Measurements from ENCODE around the gene SLC66A3. TPM values are rescaled to one million over a fixed set of nuclear protein-coding genes. Genes with fewer than 3 reads are reported as not detected.

SLC66A3 gene
- total RNA-seq, 2 donors from 2014 or later = 53.6 to 124 TPM

GRCh38 chr2:11124760-11125068 is 30.6 kb upstream of the SLC66A3 start:
- Histone ChIP-seq H3K4me1 (ENCODE audit: control insufficient read depth in 1 of 2, low read depth in 2 of 2) (peaks cover under 1 to 14% of the 10 kb centered on the region in 2 donors), H3K27me3 (replicated peaks; ENCODE audit: insufficient read depth) (no peaks in the 10 kb centered on the region), H3K4me3 (no peak overlapping the region), H3K9me3 (no peaks in the 10 kb centered on the region), H3K27ac (no peak overlapping the region), H3K36me3 (no peaks in the 10 kb centered on the region)
- DNase-seq (ENCODE audit: low spot score) (no peak), ATAC-seq (ENCODE audit: insufficient number of reproducible peaks, low FRiP score, low read depth) (no peak)
- no peak for TF ChIP-seq CTCF (IDR thresholded peaks at IDR 0.05)

- DNase-seq (ENCODE audit: low spot score) (no peak), ATAC-seq (ENCODE audit: insufficient number of reproducible peaks, low FRiP score, low read depth) (no peak)
- no peaks in the 10 kb centered on the region for H3K9me3 ChIP-seq
- H3K4me3 ChIP-seq = no peak overlapping the region
- no peaks in the 10 kb centered on the region for H3K36me3 ChIP-seq
- TF ChIP-seq CTCF (IDR thresholded peaks at IDR 0.05) = no peak
- no peaks in the 10 kb centered on the region for H3K27me3 ChIP-seq (replicated peaks; ENCODE audit: insufficient read depth)
- peak overlapping the region in 1 of 2 donors; percentile 2 for H3K27ac ChIP-seq
- H3K4me1 ChIP-seq (ENCODE audit: control insufficient read depth in 1 of 2, low read depth in 2 of 2) = peaks cover 6 to 24% of the 10 kb centered on the region in 2 donors
Observed at GRCh38 chr2:11127761-11128160, 27.5 kb upstream of the SLC66A3 start.

- peak overlapping the region in 1 of 2 donors; percentile 2 for H3K27ac ChIP-seq
- no peaks in the 10 kb centered on the region for H3K36me3 ChIP-seq
- no peaks in the 10 kb centered on the region for H3K9me3 ChIP-seq
- DNase-seq (ENCODE audit: low spot score) (no peak), ATAC-seq (ENCODE audit: insufficient number of reproducible peaks, low FRiP score, low read depth) (no peak)
- H3K4me3 ChIP-seq = no peak overlapping the region
- H3K4me1 ChIP-seq (ENCODE audit: control insufficient read depth in 1 of 2, low read depth in 2 of 2) = peaks cover 10 to 27% of the 10 kb centered on the region in 2 donors
- H3K27me3 ChIP-seq (replicated peaks; ENCODE audit: insufficient read depth) = no peaks in the 10 kb centered on the region
- no peak for TF ChIP-seq CTCF (IDR thresholded peaks at IDR 0.05)
Observed at GRCh38 chr2:11128243-11128951, 26.9 kb upstream of the SLC66A3 start.

- H3K4me1 ChIP-seq (ENCODE audit: control insufficient read depth in 1 of 2, low read depth in 2 of 2) = peaks cover 14 to 33% of the 10 kb centered on the region in 2 donors
- TF ChIP-seq CTCF (IDR thresholded peaks at IDR 0.05) = no peak
- H3K36me3 ChIP-seq = no peaks in the 10 kb centered on the region
- no peaks in the 10 kb centered on the region for H3K9me3 ChIP-seq
- H3K27me3 ChIP-seq (replicated peaks; ENCODE audit: insufficient read depth) = no peaks in the 10 kb centered on the region
- peak overlapping the region; percentile 66 for H3K4me3 ChIP-seq
- DNase-seq (ENCODE audit: low spot score) (no peak), ATAC-seq (ENCODE audit: insufficient number of reproducible peaks, low FRiP score, low read depth) (no peak)
- H3K27ac ChIP-seq = no peak overlapping the region
Observed at GRCh38 chr2:11129598-11130449, 25.4 kb upstream of the SLC66A3 start.

- H3K36me3 ChIP-seq = no peaks in the 10 kb centered on the region
- no peak for TF ChIP-seq CTCF (IDR thresholded peaks at IDR 0.05)
- H3K4me3 ChIP-seq = no peak overlapping the region
- no peak overlapping the region for H3K27ac ChIP-seq
- H3K4me1 ChIP-seq (ENCODE audit: control insufficient read depth in 1 of 2, low read depth in 2 of 2) = peaks cover 14 to 33% of the 10 kb centered on the region in 2 donors
- H3K9me3 ChIP-seq = no peaks in the 10 kb centered on the region
- ATAC-seq (ENCODE audit: insufficient number of reproducible peaks, low FRiP score, low read depth) = no peak
- no peaks in the 10 kb centered on the region for H3K27me3 ChIP-seq (replicated peaks; ENCODE audit: insufficient read depth)
- no peak for DNase-seq (ENCODE audit: low spot score)
Observed at GRCh38 chr2:11131166-11131920, 23.9 kb upstream of the SLC66A3 start.

Measured in thoracic aorta (tissue), 2 donors.